HCT116 (cell line): Measurements from ENCODE around the gene BST1. TPM values are rescaled to one million over a fixed set of nuclear protein-coding genes. Genes with fewer than 3 reads are reported as not detected.
A peak's percentile ranks its signal among the peaks of the same experiment; 100 is the strongest.

Source experiments
- ATAC-seq: fragments of 200-7000 bp; cut with Tn5 transposase; 2 replicates; pipeline ENCODE4 v1.9.1; 2020; ENCODE audit warnings: mild to moderate bottlenecking, moderate library complexity
- BruUV-seq: library from RNA; stranded (reverse); fragments of 400-500 nt; replicated peaks from 2 replicates; lab custom pipeline; 2021; lab: Mats Ljungman, UMichigan
- CTCF ChIA-PET: fragments of 300-600 bp; sonication (Branson Sonifier 250); formaldehyde crosslinking; loops from one replicate; lab custom pipeline; 2021; ENCODE audit warnings: antibody characterized with exemption; lab: Charles Lee
- POLR2A ChIA-PET: fragments of 300-600, 350-600 bp; sonication (Branson Sonifier 250); formaldehyde crosslinking; loops from one replicate; lab custom pipeline; 2021; ENCODE audit warnings: antibody characterized with exemption; lab: Charles Lee
- RAD21 ChIA-PET, 2 experiments: fragments of 300-600 bp; sonication (Branson Sonifier 250); formaldehyde crosslinking; loops; one replicate each; lab custom pipeline; 2023; ENCODE audit warnings: low total read pairs in 2 of 2; ENCODE audit not compliant: uncharacterized antibody in 2 of 2, unreplicated experiment in 2 of 2, low non-redundant PET in 1 of 2; lab: Charles Lee
- DNase-seq: peaks from one replicate; pipeline ENCODE4 v3.0.0-alpha.2; 2010; ENCODE audit warnings: low read depth, low spot score
- H2AFZ ChIP-seq: fragments of 200-600 bp; shearing (Covaris generic), sonication (generic); 2 replicates; pipeline ENCODE4 v1.6.1; 2017; ENCODE audit warnings: low read depth, mixed run types, mixed read lengths, antibody characterized with exemption, low read length; ENCODE audit not compliant: poor library complexity, severe bottlenecking
- H3K27ac ChIP-seq: 2 replicates; pipeline ENCODE4 v1.5.1; 2012; ENCODE audit warnings: low read depth, low read length
- H3K27me3 ChIP-seq: fragments of 200-600 bp; sonication (generic); 2 replicates; pipeline ENCODE4 v1.6.1; 2016; ENCODE audit warnings: mixed run types, low read length, mixed read lengths; ENCODE audit not compliant: insufficient read depth
- H3K36me3 ChIP-seq, 2 experiments: fragments of 200-500 bp in 1 of 2; fragments of 200-600 bp in 1 of 2; sonication (Bioruptor generic) in 1 of 2; sonication (generic) in 1 of 2; 2 replicates each; pipeline versions ENCODE4 v1.5.1 to v1.6.1; 2014 to 2016; ENCODE audit warnings: low read length in 2 of 2, inconsistent platforms in 1 of 2, mixed read lengths in 1 of 2, mixed run types in 1 of 2; ENCODE audit not compliant: insufficient read depth in 2 of 2, control insufficient read depth in 1 of 2
- H3K4me1 ChIP-seq, 2 experiments: fragments of 200-600 bp in 1 of 2; sonication (generic) in 1 of 2; 2 replicates each; pipeline versions ENCODE4 v1.5.1 to v1.6.1; 2012 to 2017; ENCODE audit warnings: low read length in 2 of 2, inconsistent platforms in 1 of 2, mild to moderate bottlenecking in 1 of 2, mixed read lengths in 1 of 2, mixed run types in 1 of 2, moderate library complexity in 1 of 2; ENCODE audit not compliant: insufficient read depth in 2 of 2, control insufficient read depth in 1 of 2
- H3K4me2 ChIP-seq: fragments of 200-600 bp; sonication (generic); 2 replicates; pipeline ENCODE4 v1.6.1; 2017; ENCODE audit warnings: mixed run types, low read length, mixed read lengths
- H3K4me3 ChIP-seq, 2 experiments: fragments of 200-600 bp in 1 of 2; sonication (generic) in 1 of 2; replicated peaks in 1 of 2; 2 replicates each; pipeline ENCODE4 v1.5.1; 2011 to 2016; ENCODE audit warnings: low read length in 2 of 2, control low read depth in 1 of 2, low read depth in 1 of 2, mild to moderate bottlenecking in 1 of 2, mixed read lengths in 1 of 2, mixed run types in 1 of 2
- H3K79me2 ChIP-seq: fragments of 200-600 bp; sonication (generic); 2 replicates; pipeline ENCODE4 v1.6.1; 2017; ENCODE audit warnings: mild to moderate bottlenecking, mixed run types, low read length, moderate library complexity, mixed read lengths; ENCODE audit not compliant: insufficient read depth
- H3K9ac ChIP-seq: fragments of 200-600 bp; sonication (generic); 2 replicates; pipeline ENCODE4 v1.6.1; 2016; ENCODE audit warnings: low read length, mixed read lengths
- H3K9me2 ChIP-seq: fragments of 200-600 bp; sonication (generic), shearing (Covaris generic); 2 replicates; pipeline ENCODE4 v1.6.1; 2017; ENCODE audit warnings: mixed run types, mild to moderate bottlenecking, moderate library complexity; ENCODE audit not compliant: insufficient read depth
- H3K9me3 ChIP-seq, 2 experiments: fragments of 200-500 bp in 1 of 2; fragments of 200-600 bp in 1 of 2; sonication (Bioruptor generic) in 1 of 2; sonication (generic) in 1 of 2; 2 replicates each; pipeline ENCODE4 v1.6.1; 2014 to 2017; ENCODE audit warnings: low read length in 2 of 2, mixed read lengths in 2 of 2, inconsistent platforms in 1 of 2, low read depth in 1 of 2, mild to moderate bottlenecking in 1 of 2, mixed run types in 1 of 2, moderate library complexity in 1 of 2; ENCODE audit not compliant: control insufficient read depth in 1 of 2, insufficient read depth in 1 of 2
- H4K20me1 ChIP-seq: fragments of 200-600 bp; sonication (generic), shearing (Covaris generic); 2 replicates; pipeline ENCODE4 v1.6.1; 2017; ENCODE audit warnings: mixed run types, mild to moderate bottlenecking, moderate library complexity; ENCODE audit not compliant: insufficient read depth
- ELF1 ChIP-seq: IDR thresholded peaks from 2 replicates; pipeline ENCODE4 v1.6.1; 2012; ENCODE audit warnings: low read depth, borderline replicate concordance
- FOSL1 ChIP-seq: IDR thresholded peaks from 2 replicates; pipeline ENCODE4 v1.6.1; 2012; ENCODE audit warnings: low read depth
- JUND ChIP-seq: IDR thresholded peaks from 2 replicates; pipeline ENCODE4 v1.6.1; 2012
- POLR2AphosphoS5 ChIP-seq: IDR thresholded peaks from 2 replicates; pipeline ENCODE4 v1.6.1; 2011; ENCODE audit warnings: mild to moderate bottlenecking, low read depth, low read length, moderate library complexity
- SP1 ChIP-seq: IDR thresholded peaks from 2 replicates; pipeline ENCODE4 v1.6.1; 2012; ENCODE audit warnings: low read depth
- intact Hi-C: fragments of 100-400 bp; cut with micrococcal nuclease; formaldehyde crosslinking; loops from 2 replicates; pipeline ENCODE4 v1.10.0; 2022
- total RNA-seq: library from RNA; stranded (reverse); gene quantifications from one replicate; pipeline ENCODE4 v1.2.1, GENCODE V29; 2021; ENCODE audit not compliant: unreplicated experiment
- TF ChIP-seq, protein P1 (sequence below): IDR thresholded peaks from 2 replicates; pipeline ENCODE4 v1.6.1; 2012; ENCODE audit warnings: low read depth

The BST1 gene
- total RNA-seq, 1 experiment from 2014 or later: 0.44 TPM

DNA sequence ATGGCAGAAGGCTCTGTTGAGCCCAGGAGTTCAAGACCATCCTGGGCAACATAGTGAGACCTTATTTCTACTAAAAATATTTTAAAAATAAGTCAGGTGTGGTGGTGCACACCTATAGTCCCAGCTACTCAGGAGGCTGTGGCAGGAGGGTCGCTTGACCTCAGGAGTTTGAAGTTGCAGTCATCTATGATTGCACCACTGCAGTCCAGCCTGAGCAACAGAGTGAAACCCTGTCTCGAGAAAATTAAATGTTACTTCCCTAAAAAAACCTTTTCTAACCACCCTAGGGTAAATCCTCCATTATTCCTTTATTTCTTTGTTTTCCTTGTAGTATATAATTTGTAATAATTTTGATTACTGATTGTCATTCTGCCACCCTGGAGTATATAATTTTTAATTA lies 13.3 kb upstream of the BST1 start:
- peak overlapping the region; percentile 40 for H3K9ac ChIP-seq
- peak overlapping the region; percentile 62 for H3K4me2 ChIP-seq

DNA sequence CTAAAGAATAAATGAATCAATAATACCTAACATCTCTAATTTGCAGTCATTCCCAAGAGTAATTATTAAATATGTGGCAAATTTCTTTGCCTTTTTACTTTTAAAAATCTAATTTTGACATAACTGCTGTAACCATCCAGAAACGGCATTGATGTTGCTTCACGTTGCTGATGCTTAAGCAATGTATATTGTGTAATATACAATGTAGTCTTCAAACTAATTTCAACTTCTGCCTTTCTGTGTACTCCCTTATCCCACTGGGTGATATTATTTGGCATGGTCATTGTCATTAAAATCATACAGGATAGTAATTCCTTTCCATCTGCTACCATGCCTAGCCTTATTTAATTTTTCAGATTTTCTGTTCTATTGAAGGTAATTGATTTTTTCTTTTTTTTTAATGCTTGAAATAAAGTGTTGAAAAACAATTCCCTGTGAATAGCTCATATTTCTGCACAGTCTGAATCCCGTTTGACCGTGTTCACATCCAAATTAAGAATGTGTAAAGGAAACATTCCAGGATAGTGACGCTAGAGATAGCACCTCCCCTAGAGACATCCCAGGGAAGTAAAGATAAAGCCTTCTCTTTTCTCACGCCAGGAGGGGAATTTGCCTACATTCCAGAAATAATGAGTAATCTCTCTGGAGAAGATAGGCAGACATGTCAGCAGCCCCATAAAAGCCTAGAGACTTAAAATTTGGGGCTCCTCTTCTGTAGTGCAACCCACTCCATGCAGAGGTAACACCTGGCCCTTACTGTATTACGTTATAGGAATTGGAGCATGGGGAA lies 12.7 kb upstream of the BST1 start:
- no TSS peak for BruUV-seq
- DNase-seq: peak; percentile 57
- POLR2A ChIA-PET: no interaction called here

More for the DNA sequence above, 13.3 kb upstream of the BST1 start:
- no peak for ATAC-seq
- no peak overlapping the region for H2AFZ ChIP-seq
- ChIA-PET CTCF (no interaction called here), POLR2A (interaction anchor here (1.0 kb wide), 1 partner anchor 49 kb away, joined by 3 read pairs; no protein-coding TSS in a partner anchor), RAD21 (no interaction called here)
- TF ChIP-seq POLR2AphosphoS5: 0 out of 2 replicates have a peak, but pooled peaks have one; percentile 14
- no peak for TF ChIP-seq FOSL1
- intact Hi-C loops: no loop called here
- no peak overlapping the region for H3K27ac ChIP-seq
- DNase-seq: no peak
- peaks cover 16% of the 10 kb centered on the region for H3K79me2 ChIP-seq
- H3K36me3 ChIP-seq: peaks cover 8 to 15% of the 10 kb centered on the region in 2 experiments
- no peaks in the 10 kb centered on the region for H4K20me1 ChIP-seq
- no peak overlapping the region for H3K4me3 ChIP-seq
- no peaks in the 10 kb centered on the region for H3K9me3 ChIP-seq
- H3K27me3 ChIP-seq: no peaks in the 10 kb centered on the region
- peaks cover 14 to 39% of the 10 kb centered on the region in 2 experiments for H3K4me1 ChIP-seq
- BruUV-seq: no TSS peak
- H3K9me2 ChIP-seq: no peaks in the 10 kb centered on the region

More for the DNA sequence above, 12.7 kb upstream of the BST1 start:
- Histone ChIP-seq H3K4me1 (peaks cover 14 to 46% of the 10 kb centered on the region in 2 experiments), H3K79me2 (peaks cover 9% of the 10 kb centered on the region), H3K36me3 (peaks cover 8 to 10% of the 10 kb centered on the region in 2 experiments), H3K9me2 (no peaks in the 10 kb centered on the region), H3K27me3 (no peaks in the 10 kb centered on the region), H3K27ac (peak overlapping the region; percentile 37; the same call in 1 of the 2 replicates), H3K4me2 (peak overlapping the region; percentile 62), H3K4me3 (peak overlapping the region in 1 of 2 experiments; percentile 23; a peak in 2 of 4 replicates), H3K9ac (peak overlapping the region; percentile 40), H4K20me1 (no peaks in the 10 kb centered on the region)
- intact Hi-C loops: loop anchor here (10.0 kb wide), 1 partner anchor 205 kb away; no protein-coding TSS in a partner anchor
- RAD21 ChIA-PET: no interaction called here
- CTCF ChIA-PET: no interaction called here
- TF ChIP-seq SP1 (peak; percentile 30; the same call in 1 of the 2 replicates), ELF1 (no peak), FOSL1 (peak; percentile 60), JUND (peak; percentile 64)
- TF ChIP-seq, protein P1, sequence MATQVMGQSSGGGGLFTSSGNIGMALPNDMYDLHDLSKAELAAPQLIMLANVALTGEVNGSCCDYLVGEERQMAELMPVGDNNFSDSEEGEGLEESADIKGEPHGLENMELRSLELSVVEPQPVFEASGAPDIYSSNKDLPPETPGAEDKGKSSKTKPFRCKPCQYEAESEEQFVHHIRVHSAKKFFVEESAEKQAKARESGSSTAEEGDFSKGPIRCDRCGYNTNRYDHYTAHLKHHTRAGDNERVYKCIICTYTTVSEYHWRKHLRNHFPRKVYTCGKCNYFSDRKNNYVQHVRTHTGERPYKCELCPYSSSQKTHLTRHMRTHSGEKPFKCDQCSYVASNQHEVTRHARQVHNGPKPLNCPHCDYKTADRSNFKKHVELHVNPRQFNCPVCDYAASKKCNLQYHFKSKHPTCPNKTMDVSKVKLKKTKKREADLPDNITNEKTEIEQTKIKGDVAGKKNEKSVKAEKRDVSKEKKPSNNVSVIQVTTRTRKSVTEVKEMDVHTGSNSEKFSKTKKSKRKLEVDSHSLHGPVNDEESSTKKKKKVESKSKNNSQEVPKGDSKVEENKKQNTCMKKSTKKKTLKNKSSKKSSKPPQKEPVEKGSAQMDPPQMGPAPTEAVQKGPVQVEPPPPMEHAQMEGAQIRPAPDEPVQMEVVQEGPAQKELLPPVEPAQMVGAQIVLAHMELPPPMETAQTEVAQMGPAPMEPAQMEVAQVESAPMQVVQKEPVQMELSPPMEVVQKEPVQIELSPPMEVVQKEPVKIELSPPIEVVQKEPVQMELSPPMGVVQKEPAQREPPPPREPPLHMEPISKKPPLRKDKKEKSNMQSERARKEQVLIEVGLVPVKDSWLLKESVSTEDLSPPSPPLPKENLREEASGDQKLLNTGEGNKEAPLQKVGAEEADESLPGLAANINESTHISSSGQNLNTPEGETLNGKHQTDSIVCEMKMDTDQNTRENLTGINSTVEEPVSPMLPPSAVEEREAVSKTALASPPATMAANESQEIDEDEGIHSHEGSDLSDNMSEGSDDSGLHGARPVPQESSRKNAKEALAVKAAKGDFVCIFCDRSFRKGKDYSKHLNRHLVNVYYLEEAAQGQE: no peak
- TF ChIP-seq, all 23 proteins: peak for 3
- ATAC-seq: peak; percentile 79
- Histone ChIP-seq H3K9me3 (no peaks in the 10 kb centered on the region), H2AFZ (no peak overlapping the region)
